DND-41 (cell line): ENCODE results near the gene CPA4.

Source experiments
- ATAC-seq: fragments of 200-7000 bp; cut with Tn5 transposase; 3 replicates; pipeline ENCODE4 v1.9.1; 2021; ENCODE audit warnings: low read depth; ENCODE audit not compliant: insufficient read depth
- DNase-seq: peaks from one replicate; pipeline ENCODE4 v3.0.0-alpha.2; 2020
- H2AFZ ChIP-seq: 2 replicates; pipeline ENCODE4 v1.6.0; 2012; ENCODE audit warnings: low read depth, low read length
- H3K27ac ChIP-seq: 2 replicates; pipeline ENCODE4 v1.5.1; 2012; ENCODE audit warnings: low read length, inconsistent platforms
- H3K27me3 ChIP-seq: fragments of 200-600 bp; sonication (generic); 2 replicates; pipeline ENCODE4 v1.6.0; 2012; ENCODE audit warnings: low read length, mild to moderate bottlenecking, inconsistent platforms; ENCODE audit not compliant: insufficient read depth, poor library complexity
- H3K36me3 ChIP-seq: 2 replicates; pipeline ENCODE4 v1.5.1; 2012; ENCODE audit warnings: low read length, inconsistent platforms; ENCODE audit not compliant: insufficient read depth
- H3K4me1 ChIP-seq: 2 replicates; pipeline ENCODE4 v1.5.1; 2012; ENCODE audit warnings: mild to moderate bottlenecking, low read length; ENCODE audit not compliant: insufficient read depth
- H3K4me2 ChIP-seq: 2 replicates; pipeline ENCODE4 v1.6.0; 2012; ENCODE audit warnings: mild to moderate bottlenecking, moderate library complexity, low read length, inconsistent platforms; ENCODE audit not compliant: insufficient read depth
- H3K4me3 ChIP-seq, 2 experiments: fragments of 200-600 bp in 1 of 2; shearing (Covaris generic) in 1 of 2; 2 replicates each; pipeline ENCODE4 v1.5.1; 2012 to 2016; ENCODE audit warnings: inconsistent platforms in 2 of 2, low read length in 2 of 2, mild to moderate bottlenecking in 2 of 2, low read depth in 1 of 2, moderate library complexity in 1 of 2
- H3K79me2 ChIP-seq: 2 replicates; pipeline ENCODE4 v1.6.0; 2012; ENCODE audit warnings: low read length, inconsistent platforms; ENCODE audit not compliant: insufficient read depth
- H3K9ac ChIP-seq: 2 replicates; pipeline ENCODE4 v1.6.0; 2012; ENCODE audit warnings: low read depth, mild to moderate bottlenecking, inconsistent platforms, low read length, moderate library complexity
- H3K9me3 ChIP-seq: 2 replicates; pipeline ENCODE4 v1.5.1; 2012; ENCODE audit warnings: low read length, moderate library complexity, mild to moderate bottlenecking, inconsistent platforms; ENCODE audit not compliant: insufficient read depth, severe bottlenecking
- H4K20me1 ChIP-seq: 2 replicates; pipeline ENCODE4 v1.6.0; 2012; ENCODE audit warnings: low read length; ENCODE audit not compliant: insufficient read depth
- CTCF ChIP-seq: IDR thresholded peaks from 2 replicates; pipeline ENCODE4 v1.5.1; 2012; ENCODE audit warnings: borderline replicate concordance, low read length, moderate library complexity, mild to moderate bottlenecking; ENCODE audit not compliant: poor library complexity, severe bottlenecking; ENCODE audit errors: extremely low read depth
- EZH2 ChIP-seq: IDR thresholded peaks from 3 replicates; pipeline ENCODE4 v1.6.1; 2012; ENCODE audit warnings: borderline replicate concordance, low read depth, mild to moderate bottlenecking, moderate library complexity, low read length, inconsistent platforms; ENCODE audit not compliant: severe bottlenecking

The CPA4 gene

GRCh38 chr7:130332259-130333053, 39.5 kb downstream of the CPA4 start:
- Histone ChIP-seq H4K20me1 (no peaks in the 10 kb centered on the region), H2AFZ (no peak overlapping the region), H3K27me3 (no peaks in the 10 kb centered on the region), H3K4me3 (no peak overlapping the region), H3K27ac (no peak overlapping the region), H3K36me3 (no peaks in the 10 kb centered on the region), H3K9ac (no peak overlapping the region), H3K9me3 (no peaks in the 10 kb centered on the region), H3K4me1 (no peaks in the 10 kb centered on the region), H3K79me2 (no peaks in the 10 kb centered on the region), H3K4me2 (no peak overlapping the region)
- no peak for TF ChIP-seq CTCF
- no peak for TF ChIP-seq EZH2
- ATAC-seq: no peak
- no peak for DNase-seq

- ATAC-seq (no peak), DNase-seq (no peak)
- no peaks in the 10 kb centered on the region for H3K36me3 ChIP-seq
- H3K4me1 ChIP-seq: no peaks in the 10 kb centered on the region
- H3K4me2 ChIP-seq: no peak overlapping the region
- no peaks in the 10 kb centered on the region for H4K20me1 ChIP-seq
- no peaks in the 10 kb centered on the region for H3K27me3 ChIP-seq
- no peaks in the 10 kb centered on the region for H3K9me3 ChIP-seq
- H3K9ac ChIP-seq: no peak overlapping the region
- no peak overlapping the region for H2AFZ ChIP-seq
- no peak overlapping the region for H3K4me3 ChIP-seq
- no peaks in the 10 kb centered on the region for H3K79me2 ChIP-seq
- H3K27ac ChIP-seq: no peak overlapping the region
- TF ChIP-seq EZH2 (no peak), CTCF (no peak)
These were observed 40.9 kb downstream of the CPA4 start for GRCh38 chr7:130333832-130334231.

GRCh38 chr7:130334274-130334673, 41.3 kb downstream of the CPA4 start:
- H2AFZ ChIP-seq: no peak overlapping the region
- no peaks in the 10 kb centered on the region for H3K36me3 ChIP-seq
- no peak overlapping the region for H3K27ac ChIP-seq
- no peak for ATAC-seq
- H3K27me3 ChIP-seq: no peaks in the 10 kb centered on the region
- DNase-seq: no peak
- H3K4me2 ChIP-seq: no peak overlapping the region
- H3K9ac ChIP-seq: no peak overlapping the region
- H3K4me1 ChIP-seq: no peaks in the 10 kb centered on the region
- H3K79me2 ChIP-seq: no peaks in the 10 kb centered on the region
- H3K9me3 ChIP-seq: no peaks in the 10 kb centered on the region
- TF ChIP-seq CTCF (no peak), EZH2 (no peak)
- no peak overlapping the region for H3K4me3 ChIP-seq
- H4K20me1 ChIP-seq: no peaks in the 10 kb centered on the region
